Measurements from ENCODE around the gene LINC00305. TPM values are rescaled to one million over a fixed set of nuclear protein-coding genes. Genes with fewer than 3 reads are reported as not detected.

The LINC00305 gene
- total RNA-seq, 1 donor from 2014 or later = not detected

GRCh38 chr18:64115881-64116280 lies 33.0 kb downstream of the LINC00305 start:
- no peak for DNase-seq (ENCODE audit: low spot score)

GRCh38 chr18:64111950-64112349 lies 36.9 kb downstream of the LINC00305 start:
- DNase-seq (ENCODE audit: low spot score) = no peak

GRCh38 chr18:64110692-64111480 lies 38.0 kb downstream of the LINC00305 start:
- no peak for DNase-seq (ENCODE audit: low spot score)

GRCh38 chr18:64103986-64104385 lies 44.9 kb downstream of the LINC00305 start:
- DNase-seq (ENCODE audit: low spot score) = no peak

GRCh38 chr18:64100116-64100922 lies 48.6 kb downstream of the LINC00305 start:
- no peak for DNase-seq (ENCODE audit: low spot score)

GRCh38 chr18:64099244-64099643 lies 49.6 kb downstream of the LINC00305 start:
- no peak for DNase-seq (ENCODE audit: low spot score)

- no peak for DNase-seq (ENCODE audit: low spot score)
Observed at GRCh38 chr18:64097497-64097896, 51.4 kb downstream of the LINC00305 start.

GRCh38 chr18:64095056-64095455 lies 53.8 kb downstream of the LINC00305 start:
- no peak for DNase-seq (ENCODE audit: low spot score)

- no peak for DNase-seq (ENCODE audit: low spot score)
Observed at GRCh38 chr18:64094210-64094609, 54.7 kb downstream of the LINC00305 start.

GRCh38 chr18:64091526-64091925 lies 57.4 kb downstream of the LINC00305 start:
- DNase-seq (ENCODE audit: low spot score) = no peak

GRCh38 chr18:64090876-64091275 lies 58.0 kb downstream of the LINC00305 start:
- no peak for DNase-seq (ENCODE audit: low spot score)

- DNase-seq (ENCODE audit: low spot score) = no peak
Observed at GRCh38 chr18:64083916-64084315, 65.0 kb downstream of the LINC00305 start.

GRCh38 chr18:64082513-64082912 lies 66.4 kb downstream of the LINC00305 start:
- no peak for DNase-seq (ENCODE audit: low spot score)

GRCh38 chr18:64082054-64082453 lies 66.8 kb downstream of the LINC00305 start:
- DNase-seq (ENCODE audit: low spot score) = no peak

- no peak for DNase-seq (ENCODE audit: low spot score)
Observed at GRCh38 chr18:64073971-64074370, 74.9 kb downstream of the LINC00305 start.

GRCh38 chr18:64055019-64055418 lies 93.9 kb downstream of the LINC00305 start:
- DNase-seq (ENCODE audit: low spot score) = no peak

- DNase-seq (ENCODE audit: low spot score) = no peak
Observed at GRCh38 chr18:64053246-64053645, 95.6 kb downstream of the LINC00305 start.

GRCh38 chr18:64052772-64053171 lies 96.1 kb downstream of the LINC00305 start:
- DNase-seq (ENCODE audit: low spot score) = no peak

GRCh38 chr18:64044616-64045015 lies 104.3 kb downstream of the LINC00305 start:
- DNase-seq (ENCODE audit: low spot score) = peak; percentile 16

- DNase-seq (ENCODE audit: low spot score) = no peak
Observed at GRCh38 chr18:64042728-64043358, 106.0 kb downstream of the LINC00305 start.

GRCh38 chr18:64037812-64038414 lies 111.0 kb downstream of the LINC00305 start:
- no peak for DNase-seq (ENCODE audit: low spot score)

- no peak for DNase-seq (ENCODE audit: low spot score)
Observed at GRCh38 chr18:64032312-64032711, 116.6 kb downstream of the LINC00305 start.

All from mucosa of gallbladder (tissue), 1 donor.